Muscle layer of colon (tissue), 2 donors: ENCODE measurements around the gene DYNLT5.
"Not testable (repeated sequence)": the region's sequence is repeated elsewhere in the genome, so short reads cannot be mapped to it uniquely, and the experiment has no call there.

Source experiments
- H3K27ac ChIP-seq: one replicate; pipeline ENCODE4 v1.7.0; 2013; ENCODE audit warnings: low read depth, mild to moderate bottlenecking, low read length, moderate library complexity
- H3K27me3 ChIP-seq, 2 donors: one replicate each; pipeline ENCODE4 v1.7.0; 2013; ENCODE audit warnings: low read length in 2 of 2, mild to moderate bottlenecking in 2 of 2; ENCODE audit not compliant: insufficient read depth in 2 of 2, control insufficient read depth in 1 of 2
- H3K36me3 ChIP-seq: one replicate; pipeline ENCODE4 v1.7.0; 2013; ENCODE audit warnings: mild to moderate bottlenecking, low read length; ENCODE audit not compliant: insufficient read depth
- H3K4me1 ChIP-seq: one replicate; pipeline ENCODE4 v1.7.0; 2013; ENCODE audit warnings: mild to moderate bottlenecking, low read length; ENCODE audit not compliant: insufficient read depth
- H3K4me3 ChIP-seq, 2 donors: one replicate each; pipeline ENCODE4 v1.7.0; 2013; ENCODE audit warnings: low read length in 2 of 2, low read depth in 1 of 2, mild to moderate bottlenecking in 1 of 2, moderate library complexity in 1 of 2
- H3K9ac ChIP-seq: one replicate; pipeline ENCODE4 v1.7.0; 2013; ENCODE audit warnings: low read length
- H3K9me3 ChIP-seq: one replicate; pipeline ENCODE4 v1.7.0; 2013; ENCODE audit warnings: mild to moderate bottlenecking, low read length
- donor health status: abdominal sarcoma.
- donor health status: Adenocarcinoma of cecum.

DYNLT5 gene

GRCh38 chr1:66773227-66773626, 21.0 kb downstream of the DYNLT5 start:
- H3K27ac ChIP-seq, result no peak overlapping the region
- H3K4me3 ChIP-seq, result no peak overlapping the region
- H3K9me3 ChIP-seq, result no peaks in the 10 kb centered on the region
- no peaks in the 10 kb centered on the region for H3K36me3 ChIP-seq
- H3K4me1 ChIP-seq, result no peaks in the 10 kb centered on the region
- H3K27me3 ChIP-seq, result no peaks in the 10 kb centered on the region
- no peak overlapping the region for H3K9ac ChIP-seq

GRCh38 chr1:66774438-66774837, 22.2 kb downstream of the DYNLT5 start:
- Histone ChIP-seq H3K9me3 (no peaks in the 10 kb centered on the region), H3K4me3 (no peak overlapping the region), H3K27me3 (no peaks in the 10 kb centered on the region), H3K27ac (no peak overlapping the region), H3K9ac (no peak overlapping the region), H3K4me1 (no peaks in the 10 kb centered on the region), H3K36me3 (no peaks in the 10 kb centered on the region)

GRCh38 chr1:66775646-66776045, 23.4 kb downstream of the DYNLT5 start:
- H3K4me1 ChIP-seq, result no peaks in the 10 kb centered on the region
- no peaks in the 10 kb centered on the region for H3K27me3 ChIP-seq
- no peak overlapping the region for H3K9ac ChIP-seq
- H3K4me3 ChIP-seq, result no peak overlapping the region
- H3K36me3 ChIP-seq, result no peaks in the 10 kb centered on the region
- no peak overlapping the region for H3K27ac ChIP-seq
- H3K9me3 ChIP-seq, result no peaks in the 10 kb centered on the region

GRCh38 chr1:66777831-66778230, 25.6 kb downstream of the DYNLT5 start:
- Histone ChIP-seq H3K27ac (no peak overlapping the region), H3K36me3 (no peaks in the 10 kb centered on the region), H3K4me3 (no peak overlapping the region), H3K9me3 (no peaks in the 10 kb centered on the region), H3K9ac (no peak overlapping the region), H3K4me1 (no peaks in the 10 kb centered on the region), H3K27me3 (no peaks in the 10 kb centered on the region)

- no peaks in the 10 kb centered on the region for H3K27me3 ChIP-seq
- no peaks in the 10 kb centered on the region for H3K9me3 ChIP-seq
- H3K4me3 ChIP-seq, result no peak overlapping the region
- H3K9ac ChIP-seq, result no peak overlapping the region
- no peaks in the 10 kb centered on the region for H3K36me3 ChIP-seq
- H3K4me1 ChIP-seq, result no peaks in the 10 kb centered on the region
- H3K27ac ChIP-seq, result no peak overlapping the region
Measured at GRCh38 chr1:66778266-66778665, 26.0 kb downstream of the DYNLT5 start.

GRCh38 chr1:66778969-66779368, 26.7 kb downstream of the DYNLT5 start:
- no peaks in the 10 kb centered on the region for H3K4me1 ChIP-seq
- no peak overlapping the region for H3K9ac ChIP-seq
- H3K9me3 ChIP-seq, result no peaks in the 10 kb centered on the region
- no peaks in the 10 kb centered on the region for H3K27me3 ChIP-seq
- no peak overlapping the region for H3K27ac ChIP-seq
- H3K4me3 ChIP-seq, result no peak overlapping the region
- H3K36me3 ChIP-seq, result no peaks in the 10 kb centered on the region

- no peaks in the 10 kb centered on the region for H3K4me1 ChIP-seq
- no peaks in the 10 kb centered on the region for H3K9me3 ChIP-seq
- no peaks in the 10 kb centered on the region for H3K36me3 ChIP-seq
- H3K9ac ChIP-seq, result no peak overlapping the region
- no peak overlapping the region for H3K4me3 ChIP-seq
- no peak overlapping the region for H3K27ac ChIP-seq
- no peaks in the 10 kb centered on the region for H3K27me3 ChIP-seq
Measured at GRCh38 chr1:66779475-66780078, 27.3 kb downstream of the DYNLT5 start.

GRCh38 chr1:66785800-66786199, 33.5 kb downstream of the DYNLT5 start:
- H3K4me1 ChIP-seq, H3K9ac ChIP-seq, H3K36me3 ChIP-seq, H3K27me3 ChIP-seq, H3K27ac ChIP-seq, H3K9me3 ChIP-seq, H3K4me3 ChIP-seq: not testable (repeated sequence)

- Histone ChIP-seq H3K27ac (no peak overlapping the region), H3K4me1 (no peaks in the 10 kb centered on the region), H3K36me3 (no peaks in the 10 kb centered on the region), H3K4me3 (no peak overlapping the region), H3K9me3 (no peaks in the 10 kb centered on the region), H3K9ac (no peak overlapping the region), H3K27me3 (no peaks in the 10 kb centered on the region)
Measured at GRCh38 chr1:66787641-66788040, 35.4 kb downstream of the DYNLT5 start.

GRCh38 chr1:66788231-66788939, 36.1 kb downstream of the DYNLT5 start:
- no peak overlapping the region for H3K9ac ChIP-seq
- H3K9me3 ChIP-seq, result no peaks in the 10 kb centered on the region
- no peaks in the 10 kb centered on the region for H3K27me3 ChIP-seq
- H3K36me3 ChIP-seq, result no peaks in the 10 kb centered on the region
- H3K4me1 ChIP-seq, result no peaks in the 10 kb centered on the region
- no peak overlapping the region for H3K27ac ChIP-seq
- no peak overlapping the region for H3K4me3 ChIP-seq

- H3K27me3 ChIP-seq, result no peaks in the 10 kb centered on the region
- no peak overlapping the region for H3K4me3 ChIP-seq
- H3K9ac ChIP-seq, result no peak overlapping the region
- H3K36me3 ChIP-seq, result no peaks in the 10 kb centered on the region
- no peak overlapping the region for H3K27ac ChIP-seq
- no peaks in the 10 kb centered on the region for H3K4me1 ChIP-seq
- no peaks in the 10 kb centered on the region for H3K9me3 ChIP-seq
Measured at GRCh38 chr1:66791621-66792610, 39.7 kb downstream of the DYNLT5 start.
